C4-2B (cell line): ENCODE data around the gene MYL12B.

Experiments
- H3K27ac ChIP-seq: fragments of 450-650 bp; 2 replicates; pipeline ENCODE4 v1.5.1; 2017
- ZFX ChIP-seq: fragments of 450-650 bp; IDR thresholded peaks from 2 replicates; pipeline ENCODE4 v1.6.1; 2017
- TF ChIP-seq, protein P1 (sequence below): fragments of 450-650 bp; conservative IDR thresholded peaks from 2 replicates; pipeline ENCODE4 v1.5.1; 2017; ENCODE audit warnings: mild to moderate bottlenecking

MYL12B gene

DNA sequence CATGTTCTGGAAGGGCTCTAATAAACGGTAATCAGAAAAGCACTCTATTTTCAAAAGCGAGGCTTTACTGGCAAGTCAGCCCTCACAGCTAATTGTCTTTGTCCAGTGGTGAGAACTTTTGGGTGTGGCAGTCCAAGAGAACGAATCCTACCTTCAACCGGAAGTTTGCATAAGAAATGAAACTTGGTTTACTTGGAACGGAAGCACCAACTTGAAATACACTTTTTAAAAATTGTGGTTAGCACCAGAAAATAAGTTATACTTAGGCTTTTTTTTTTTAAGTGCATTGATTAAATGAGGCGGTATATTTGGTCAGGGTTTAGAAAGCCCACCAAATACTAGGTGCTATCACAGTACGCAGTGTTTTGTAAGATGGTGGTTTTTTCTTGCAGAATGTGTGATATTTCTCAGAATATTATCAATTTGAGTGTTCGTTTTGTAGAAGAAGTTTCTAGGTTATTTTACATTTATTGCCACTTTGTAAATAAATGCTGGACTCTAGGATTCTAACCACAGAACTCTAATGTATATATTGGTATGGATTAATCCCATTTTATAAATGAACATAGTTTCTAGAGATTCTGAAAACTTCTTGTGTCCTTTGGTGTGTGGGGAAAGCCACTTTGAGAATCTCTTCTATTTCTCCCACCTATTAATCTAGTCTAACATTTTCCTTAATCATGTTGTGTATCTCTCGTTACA, 13.1 kb upstream of the MYL12B start:
- no peak overlapping the region for H3K27ac ChIP-seq
- TF ChIP-seq, protein P1, sequence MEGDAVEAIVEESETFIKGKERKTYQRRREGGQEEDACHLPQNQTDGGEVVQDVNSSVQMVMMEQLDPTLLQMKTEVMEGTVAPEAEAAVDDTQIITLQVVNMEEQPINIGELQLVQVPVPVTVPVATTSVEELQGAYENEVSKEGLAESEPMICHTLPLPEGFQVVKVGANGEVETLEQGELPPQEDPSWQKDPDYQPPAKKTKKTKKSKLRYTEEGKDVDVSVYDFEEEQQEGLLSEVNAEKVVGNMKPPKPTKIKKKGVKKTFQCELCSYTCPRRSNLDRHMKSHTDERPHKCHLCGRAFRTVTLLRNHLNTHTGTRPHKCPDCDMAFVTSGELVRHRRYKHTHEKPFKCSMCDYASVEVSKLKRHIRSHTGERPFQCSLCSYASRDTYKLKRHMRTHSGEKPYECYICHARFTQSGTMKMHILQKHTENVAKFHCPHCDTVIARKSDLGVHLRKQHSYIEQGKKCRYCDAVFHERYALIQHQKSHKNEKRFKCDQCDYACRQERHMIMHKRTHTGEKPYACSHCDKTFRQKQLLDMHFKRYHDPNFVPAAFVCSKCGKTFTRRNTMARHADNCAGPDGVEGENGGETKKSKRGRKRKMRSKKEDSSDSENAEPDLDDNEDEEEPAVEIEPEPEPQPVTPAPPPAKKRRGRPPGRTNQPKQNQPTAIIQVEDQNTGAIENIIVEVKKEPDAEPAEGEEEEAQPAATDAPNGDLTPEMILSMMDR, result no peak
- TF ChIP-seq ZFX, result no peak

DNA sequence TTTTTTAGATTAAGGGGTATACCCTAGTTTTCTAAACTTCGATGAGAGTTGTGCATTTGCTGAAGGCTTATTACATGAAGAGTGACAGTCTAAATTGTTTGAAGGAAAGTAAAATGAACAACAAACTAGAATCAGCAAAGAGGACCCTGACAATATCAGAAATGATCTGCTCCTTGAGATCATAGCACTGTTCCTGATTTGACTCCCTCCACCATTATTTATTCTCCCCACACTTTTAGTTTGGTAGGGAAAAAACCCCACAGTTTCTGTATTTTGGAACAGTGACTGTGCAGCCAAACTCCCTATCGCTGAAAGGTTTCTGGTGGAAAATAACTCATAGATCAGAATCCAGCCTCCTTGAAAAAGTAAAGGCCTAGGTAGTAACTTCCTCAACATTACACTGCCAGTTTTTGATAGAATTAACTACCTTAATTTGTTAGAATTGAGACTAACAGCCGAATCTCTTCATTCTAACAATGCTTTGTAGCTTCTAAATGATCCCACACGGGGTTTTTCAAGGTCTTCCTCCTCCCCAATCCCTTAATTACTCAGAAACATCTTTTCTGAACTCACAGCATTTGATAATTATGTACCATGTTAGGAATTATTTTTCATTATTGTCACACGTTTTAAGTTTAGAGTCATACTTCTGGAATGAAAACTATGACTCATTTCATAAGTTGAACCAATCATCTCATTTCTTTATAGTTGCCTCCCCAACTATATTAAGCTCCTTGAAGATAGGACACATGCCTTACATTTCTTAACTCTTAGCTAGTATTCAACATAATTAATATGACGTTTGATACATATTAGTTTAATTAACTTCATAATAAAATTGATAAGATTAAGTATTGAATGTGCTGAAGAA, 11.5 kb upstream of the MYL12B start:
- no peak overlapping the region for H3K27ac ChIP-seq
- TF ChIP-seq ZFX, result no peak
- TF ChIP-seq, protein P1, result no peak

DNA sequence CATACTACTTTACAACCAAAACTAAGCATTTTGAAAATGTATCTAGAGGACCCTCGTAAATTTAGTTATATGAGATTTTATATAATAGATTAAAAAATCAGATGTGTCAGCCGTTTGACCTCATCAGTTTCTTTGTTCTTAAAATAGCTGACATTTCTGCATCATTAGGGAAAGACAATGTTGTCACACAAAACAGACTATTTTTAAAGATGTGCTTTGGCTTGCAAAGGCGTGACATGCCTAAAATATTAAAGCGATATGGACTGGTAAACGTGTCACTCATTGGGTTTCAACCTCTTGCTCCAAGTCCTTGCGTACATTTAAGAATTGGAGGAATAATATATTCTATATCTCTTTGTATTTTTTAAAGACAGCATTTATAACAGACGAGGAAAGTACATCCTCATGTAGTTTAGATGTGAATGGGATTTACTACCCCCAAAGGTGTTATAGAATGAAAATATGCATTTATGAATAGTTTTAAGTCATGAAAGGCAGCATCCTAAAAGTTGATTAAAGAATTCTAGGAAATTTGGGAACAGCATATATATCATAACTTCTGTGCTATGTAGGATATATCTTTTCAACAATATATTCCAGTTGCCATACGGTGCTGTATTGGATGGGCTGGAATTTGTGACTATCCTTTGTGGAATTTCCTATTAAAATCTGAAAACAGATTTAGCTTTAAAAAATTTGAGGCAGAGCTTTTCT, 10.5 kb upstream of the MYL12B start:
- no peak overlapping the region for H3K27ac ChIP-seq

DNA sequence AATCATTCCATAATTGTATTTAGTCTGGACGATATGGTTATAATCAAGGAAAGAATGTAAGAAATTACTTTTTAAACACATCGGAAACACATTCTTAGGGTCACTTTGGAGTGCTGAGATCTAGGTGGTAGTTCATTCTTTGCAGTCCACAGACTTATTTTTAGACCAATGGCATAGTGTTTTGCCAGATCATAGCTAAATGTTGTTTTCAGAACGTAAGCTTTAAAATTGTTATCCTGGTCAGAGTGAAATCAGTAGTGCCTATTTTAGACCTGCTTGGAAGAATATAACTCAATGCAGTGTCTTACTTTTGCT, 10.0 kb upstream of the MYL12B start:
- TF ChIP-seq, protein P1, result no peak
- no peak for TF ChIP-seq ZFX
- H3K27ac ChIP-seq, result no peak overlapping the region

More for the DNA sequence above, 10.5 kb upstream of the MYL12B start:
- no peak for TF ChIP-seq ZFX
- TF ChIP-seq, protein P1, result no peak

DNA sequence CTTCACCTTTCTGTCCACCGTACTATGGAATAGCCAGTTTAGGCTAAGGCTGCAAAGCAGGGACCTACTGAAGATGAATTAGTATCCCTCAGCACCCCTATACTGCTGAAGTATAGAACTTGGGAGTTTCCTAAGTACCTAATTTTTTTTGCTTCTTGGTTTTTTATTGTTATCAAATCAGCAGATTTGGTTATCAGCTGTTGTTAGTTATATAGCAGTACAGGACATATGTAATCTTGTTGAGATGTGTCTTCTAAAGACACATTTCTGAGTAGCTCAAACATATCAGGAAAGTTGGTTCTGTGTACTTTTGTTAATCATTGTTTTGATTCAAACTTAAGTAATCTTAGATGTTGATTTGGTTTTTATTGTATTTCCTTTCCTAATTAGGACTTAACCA, 9.1 kb upstream of the MYL12B start:
- no peak for TF ChIP-seq ZFX
- TF ChIP-seq, protein P1, result no peak
- no peak overlapping the region for H3K27ac ChIP-seq

DNA sequence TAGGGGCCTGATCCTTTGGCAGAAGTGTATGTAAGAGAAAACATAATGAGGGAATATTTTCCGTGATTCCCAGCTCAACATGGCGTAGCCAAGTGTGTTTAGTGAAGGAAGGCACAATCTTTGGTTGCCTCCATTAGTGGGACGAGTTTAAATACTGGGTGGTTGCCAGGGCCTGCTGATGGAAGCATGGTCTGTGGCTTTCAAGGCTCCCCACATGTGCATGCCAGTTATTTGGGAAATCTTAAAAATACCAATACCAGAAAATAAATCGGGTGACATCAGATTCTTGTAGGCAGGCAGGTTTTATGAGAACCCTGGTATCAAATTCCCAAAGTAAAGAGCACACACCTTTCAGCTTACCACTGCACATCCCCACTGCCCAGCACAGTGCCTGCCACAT, 7.2 kb upstream of the MYL12B start:
- no peak overlapping the region; the same call in 1 of the 2 replicates for H3K27ac ChIP-seq
- no peak for TF ChIP-seq ZFX
- TF ChIP-seq, protein P1, result no peak
